ENCODE measurements around the gene SCAMP2.

Gene SCAMP2

DNA sequence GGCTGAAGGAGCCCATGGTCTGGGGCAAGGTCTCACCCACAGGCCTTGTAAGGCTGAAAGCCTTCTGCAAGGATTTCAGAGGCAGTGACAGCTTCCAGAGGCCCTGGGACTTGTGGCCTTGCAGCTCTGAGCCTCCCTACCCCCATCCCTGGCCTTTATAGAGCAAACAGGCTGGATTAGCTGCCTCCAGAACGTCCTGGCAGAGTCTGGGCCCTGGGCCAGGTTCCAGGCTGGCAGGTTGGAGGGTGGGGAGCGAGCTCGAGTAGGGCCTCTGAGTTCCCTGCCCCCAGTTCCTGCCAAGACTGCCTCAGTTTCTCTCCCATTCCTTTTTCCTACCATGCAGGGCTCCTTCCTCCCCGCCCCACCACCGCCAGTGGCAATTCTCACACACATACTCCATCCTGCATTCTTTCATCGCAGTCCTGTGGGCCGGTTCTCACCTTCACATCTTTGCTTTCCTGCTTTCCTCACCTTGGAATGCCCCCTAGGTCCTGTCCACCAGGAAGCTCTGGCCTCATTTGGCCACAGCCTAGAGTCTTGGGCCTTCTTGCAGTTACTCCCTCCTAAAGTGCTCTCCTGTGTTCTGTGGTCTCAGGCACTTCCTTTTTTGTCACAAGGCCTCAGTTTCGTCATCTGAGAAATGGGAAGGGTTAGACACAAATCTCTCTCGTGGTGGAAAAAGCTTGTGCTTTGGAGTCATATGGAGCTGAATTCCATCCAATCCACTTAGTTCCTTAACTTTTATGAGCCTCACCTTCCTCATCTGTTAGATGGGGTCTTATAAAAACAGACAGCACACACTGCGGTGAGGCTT, 57.8 kb downstream of the SCAMP2 start:
- in situ Hi-C loops (cut with HindIII; ENCODE audit: low pct_unique_long_range_greater_than_20kb, low sequenced_read_pairs) = no loop called here
- peak; percentile 65 to 93 for DNase-seq (ENCODE audit: low read depth in 1 of 2, low spot score in 1 of 2)
- no peak for TF ChIP-seq JUND (IDR thresholded peaks at IDR 0.05; ENCODE audit: low read depth)

DNA sequence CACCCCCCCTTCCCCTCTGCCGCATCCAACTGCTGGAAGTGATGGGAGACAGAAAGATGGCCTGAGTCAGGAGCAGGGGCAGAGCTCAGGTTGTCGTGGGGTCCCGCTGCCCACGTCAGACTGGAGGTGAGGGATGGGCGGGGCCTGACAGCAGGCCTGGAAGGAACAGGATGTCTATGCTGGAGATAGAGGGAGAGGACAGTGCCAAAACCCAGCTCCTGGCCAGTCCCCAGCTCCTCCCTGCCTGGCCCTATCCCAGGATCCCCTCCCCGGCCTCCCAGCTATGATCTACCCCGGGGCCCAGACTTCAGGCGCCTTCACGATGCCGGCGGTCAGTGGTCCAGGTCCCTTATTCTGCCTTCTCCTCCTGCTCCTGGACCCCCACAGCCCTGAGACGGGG, 60.6 kb downstream of the SCAMP2 start, which contains the start of gene LMAN1L:
Gene LMAN1L, plus strand, starts transcription at position 303 of the 400 bp plus-strand sequence. Its CDS starts 20 bp downstream, at position 323.
- no peak for TF ChIP-seq JUND (IDR thresholded peaks at IDR 0.05; ENCODE audit: low read depth)
- in situ Hi-C loops (cut with HindIII; ENCODE audit: low pct_unique_long_range_greater_than_20kb, low sequenced_read_pairs) = no loop called here
- no peak for DNase-seq (ENCODE audit: low read depth in 1 of 2, low spot score in 1 of 2)

DNA sequence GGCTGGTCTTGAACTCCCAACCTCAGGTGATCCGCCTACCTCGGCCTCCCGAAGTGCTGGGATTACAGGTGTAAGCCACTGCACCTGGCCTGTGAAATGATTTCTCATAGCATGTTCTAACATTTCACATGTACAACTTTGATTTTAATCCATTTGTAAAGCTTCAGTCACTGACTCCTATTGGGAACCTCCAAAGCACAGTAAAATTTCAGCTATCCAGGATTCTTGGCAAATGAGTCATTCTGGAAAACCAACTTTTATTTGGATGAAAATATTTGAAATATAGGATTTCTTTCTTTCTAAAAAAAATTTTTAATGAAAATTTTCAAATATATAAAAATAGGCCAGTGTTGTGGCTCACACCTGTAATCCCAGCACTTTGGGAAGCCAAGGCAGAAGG, 63.2 kb downstream of the SCAMP2 start:
- no peak for DNase-seq (ENCODE audit: low read depth in 1 of 2, low spot score in 1 of 2)
- in situ Hi-C loops (cut with HindIII; ENCODE audit: low pct_unique_long_range_greater_than_20kb, low sequenced_read_pairs) = no loop called here
- TF ChIP-seq JUND (IDR thresholded peaks at IDR 0.05; ENCODE audit: low read depth) = no peak

DNA sequence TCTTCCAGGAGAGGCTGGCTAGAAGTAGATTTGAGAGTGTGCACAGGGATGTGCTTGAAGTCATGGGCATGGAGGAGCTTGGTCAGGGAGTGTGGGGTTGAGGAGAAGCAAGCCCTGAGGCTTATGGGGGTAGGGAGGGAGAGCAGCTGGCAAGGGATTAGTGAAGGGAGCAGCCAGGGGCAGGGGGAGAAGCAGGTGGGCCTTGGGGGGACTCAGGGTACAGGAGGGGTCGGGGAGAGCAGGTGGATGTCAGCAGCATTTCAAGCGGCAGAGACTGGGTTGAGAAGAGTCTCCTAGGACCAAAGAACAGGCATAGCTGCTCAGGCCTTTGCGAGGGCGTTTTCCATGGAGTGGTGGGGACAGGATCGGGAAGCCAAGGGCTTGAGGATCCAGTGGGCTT, 63.9 kb downstream of the SCAMP2 start:
- DNase-seq (ENCODE audit: low read depth in 1 of 2, low spot score in 1 of 2) = no peak
- in situ Hi-C loops (cut with HindIII; ENCODE audit: low pct_unique_long_range_greater_than_20kb, low sequenced_read_pairs) = no loop called here
- no peak for TF ChIP-seq JUND (IDR thresholded peaks at IDR 0.05; ENCODE audit: low read depth)

DNA sequence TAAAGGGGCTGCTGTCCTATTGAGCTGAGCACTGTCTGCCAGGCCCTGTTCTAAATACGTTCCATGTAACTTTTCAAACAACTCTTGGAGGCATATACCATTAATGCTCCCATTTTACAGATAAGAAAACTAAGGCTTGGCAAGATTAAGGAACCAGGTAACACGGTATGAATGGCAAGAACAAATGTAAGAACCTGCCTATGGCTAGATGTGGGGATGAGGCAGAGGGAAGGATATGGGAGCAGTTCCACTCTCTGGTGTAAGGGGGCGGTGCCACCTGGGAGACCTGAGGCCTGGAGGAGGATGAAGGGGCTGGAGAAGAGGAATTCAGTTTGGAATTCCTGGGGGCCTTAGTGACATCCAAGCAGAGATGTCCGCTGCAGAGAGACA, 64.3 kb downstream of the SCAMP2 start:
- DNase-seq (ENCODE audit: low read depth in 1 of 2, low spot score in 1 of 2) = no peak
- TF ChIP-seq JUND (IDR thresholded peaks at IDR 0.05; ENCODE audit: low read depth) = no peak
- in situ Hi-C loops (cut with HindIII; ENCODE audit: low pct_unique_long_range_greater_than_20kb, low sequenced_read_pairs) = no loop called here

DNA sequence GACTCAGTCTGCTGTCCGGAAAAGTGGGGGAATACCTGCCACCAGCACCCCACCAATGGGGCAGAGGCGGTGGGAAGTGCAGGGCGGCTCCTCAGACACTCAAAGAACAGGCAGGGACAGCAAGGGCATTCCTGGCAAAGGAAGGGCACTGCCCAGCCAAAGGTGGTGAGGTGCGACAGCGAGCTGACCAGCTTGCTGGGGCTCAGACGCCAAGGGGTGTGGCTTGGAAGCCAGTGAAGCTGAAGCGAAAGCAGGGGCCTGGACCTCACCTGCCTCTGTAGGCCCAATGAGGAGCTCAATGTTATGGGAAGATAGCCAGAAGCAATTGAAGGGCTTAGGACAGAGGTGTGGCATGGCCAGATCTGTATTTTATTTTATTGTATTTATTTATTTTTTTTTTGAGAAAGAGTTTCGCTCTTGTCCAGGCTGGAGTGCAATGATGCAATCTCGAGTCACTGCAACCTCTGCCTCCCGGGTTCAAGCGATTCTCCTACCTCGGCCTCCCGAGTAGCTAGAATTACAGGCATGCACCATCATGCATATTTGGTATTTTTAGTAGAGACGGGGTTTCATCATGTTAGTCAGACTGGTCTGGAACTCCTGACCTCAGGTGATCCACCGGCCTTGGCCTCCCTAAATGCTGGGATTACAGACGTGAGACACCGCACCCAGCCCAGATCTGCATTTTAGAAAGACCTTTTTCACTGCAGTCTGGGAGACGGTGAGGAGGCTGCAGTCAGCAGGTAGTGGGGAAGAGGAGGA, 64.9 kb downstream of the SCAMP2 start:
- TF ChIP-seq JUND (IDR thresholded peaks at IDR 0.05; ENCODE audit: low read depth) = no peak
- in situ Hi-C loops (cut with HindIII; ENCODE audit: low pct_unique_long_range_greater_than_20kb, low sequenced_read_pairs) = no loop called here
- peak in 1 of 2 experiments; percentile 58 for DNase-seq (ENCODE audit: low read depth in 1 of 2, low spot score in 1 of 2)

DNA sequence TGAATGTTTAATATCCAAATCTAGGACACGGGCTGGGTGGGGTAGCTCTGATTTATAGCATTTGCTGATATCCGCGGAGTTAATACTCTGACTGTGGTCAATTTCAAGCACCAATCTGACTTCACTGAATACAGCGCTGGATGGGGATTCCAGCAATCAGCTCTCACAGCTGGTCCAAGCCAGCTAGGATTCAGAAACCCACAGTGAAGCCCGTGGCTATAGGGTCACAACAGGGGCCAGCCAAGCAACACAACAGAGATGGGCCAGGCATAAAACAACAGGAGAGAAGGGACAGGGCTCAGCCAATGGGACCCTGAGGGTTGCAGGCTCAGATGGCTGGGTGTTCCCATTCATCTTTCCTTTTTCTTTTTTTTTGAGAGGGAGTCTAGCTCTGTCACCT, 65.9 kb downstream of the SCAMP2 start:
- in situ Hi-C loops (cut with HindIII; ENCODE audit: low pct_unique_long_range_greater_than_20kb, low sequenced_read_pairs) = no loop called here
- DNase-seq (ENCODE audit: low read depth in 1 of 2, low spot score in 1 of 2) = no peak
- TF ChIP-seq JUND (IDR thresholded peaks at IDR 0.05; ENCODE audit: low read depth) = no peak

DNA sequence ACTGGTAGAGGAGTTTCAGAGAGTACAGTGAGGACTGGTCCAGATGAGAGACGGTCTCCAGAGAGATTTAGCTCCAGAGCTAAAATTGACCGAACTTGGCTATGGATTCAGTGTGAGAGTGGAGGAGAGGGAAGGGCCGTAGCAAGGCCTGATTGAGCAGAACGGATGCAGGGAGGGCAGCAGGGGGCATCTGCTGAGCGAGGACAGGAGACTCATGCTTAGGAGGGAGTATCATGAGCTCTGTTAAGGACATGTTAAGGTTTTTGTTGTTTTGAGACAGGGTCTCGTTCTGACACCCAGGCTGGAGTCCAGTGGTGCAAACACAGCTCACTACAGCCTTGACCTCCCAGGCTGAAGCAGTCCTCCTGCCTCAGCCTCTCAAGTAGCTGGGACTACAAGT, 68.2 kb downstream of the SCAMP2 start:
- TF ChIP-seq JUND (IDR thresholded peaks at IDR 0.05; ENCODE audit: low read depth) = no peak
- in situ Hi-C loops (cut with HindIII; ENCODE audit: low pct_unique_long_range_greater_than_20kb, low sequenced_read_pairs) = no loop called here
- DNase-seq (ENCODE audit: low read depth in 1 of 2, low spot score in 1 of 2) = no peak

DNA sequence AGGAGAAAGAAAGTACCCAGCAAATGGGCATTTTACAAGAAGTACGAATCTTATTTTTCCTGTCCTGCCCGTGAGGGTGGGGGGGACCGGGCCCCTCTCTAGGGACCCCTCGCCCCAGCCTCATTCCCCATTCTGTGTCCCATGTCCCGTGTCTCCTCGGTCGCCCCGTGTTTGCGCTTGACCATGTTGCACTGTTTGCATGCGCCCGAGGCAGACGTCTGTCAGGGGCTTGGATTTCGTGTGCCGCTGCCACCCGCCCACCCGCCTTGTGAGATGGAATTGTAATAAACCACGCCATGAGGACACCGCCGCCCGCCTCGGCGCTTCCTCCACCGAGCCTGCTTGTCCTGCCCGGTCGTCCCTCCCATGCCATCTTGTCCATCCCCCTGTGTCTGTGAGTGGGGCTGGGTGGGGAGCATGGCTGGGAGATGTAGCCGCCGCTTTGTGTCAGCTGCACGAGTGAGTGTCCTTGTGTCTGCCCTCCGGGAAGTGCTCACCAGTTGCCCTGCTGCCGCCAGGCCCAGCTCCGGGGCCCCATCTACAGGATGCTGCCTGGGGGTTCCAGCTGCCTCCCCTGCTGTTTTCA, 70.2 kb downstream of the SCAMP2 start:
- no peak for DNase-seq (ENCODE audit: low read depth in 1 of 2, low spot score in 1 of 2)
- no peak for TF ChIP-seq JUND (IDR thresholded peaks at IDR 0.05; ENCODE audit: low read depth)
- in situ Hi-C loops (cut with HindIII; ENCODE audit: low pct_unique_long_range_greater_than_20kb, low sequenced_read_pairs) = no loop called here

DNA sequence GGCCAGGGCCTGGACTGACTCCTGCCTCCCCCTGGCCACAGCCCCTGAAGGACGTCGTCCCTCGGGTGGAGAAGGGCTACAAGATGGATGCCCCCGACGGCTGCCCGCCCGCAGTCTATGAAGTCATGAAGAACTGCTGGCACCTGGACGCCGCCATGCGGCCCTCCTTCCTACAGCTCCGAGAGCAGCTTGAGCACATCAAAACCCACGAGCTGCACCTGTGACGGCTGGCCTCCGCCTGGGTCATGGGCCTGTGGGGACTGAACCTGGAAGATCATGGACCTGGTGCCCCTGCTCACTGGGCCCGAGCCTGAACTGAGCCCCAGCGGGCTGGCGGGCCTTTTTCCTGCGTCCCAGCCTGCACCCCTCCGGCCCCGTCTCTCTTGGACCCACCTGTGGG, 70.9 kb downstream of the SCAMP2 start:
- in situ Hi-C loops (cut with HindIII; ENCODE audit: low pct_unique_long_range_greater_than_20kb, low sequenced_read_pairs) = no loop called here
- DNase-seq (ENCODE audit: low read depth in 1 of 2, low spot score in 1 of 2) = no peak
- no peak for TF ChIP-seq JUND (IDR thresholded peaks at IDR 0.05; ENCODE audit: low read depth)

DNA sequence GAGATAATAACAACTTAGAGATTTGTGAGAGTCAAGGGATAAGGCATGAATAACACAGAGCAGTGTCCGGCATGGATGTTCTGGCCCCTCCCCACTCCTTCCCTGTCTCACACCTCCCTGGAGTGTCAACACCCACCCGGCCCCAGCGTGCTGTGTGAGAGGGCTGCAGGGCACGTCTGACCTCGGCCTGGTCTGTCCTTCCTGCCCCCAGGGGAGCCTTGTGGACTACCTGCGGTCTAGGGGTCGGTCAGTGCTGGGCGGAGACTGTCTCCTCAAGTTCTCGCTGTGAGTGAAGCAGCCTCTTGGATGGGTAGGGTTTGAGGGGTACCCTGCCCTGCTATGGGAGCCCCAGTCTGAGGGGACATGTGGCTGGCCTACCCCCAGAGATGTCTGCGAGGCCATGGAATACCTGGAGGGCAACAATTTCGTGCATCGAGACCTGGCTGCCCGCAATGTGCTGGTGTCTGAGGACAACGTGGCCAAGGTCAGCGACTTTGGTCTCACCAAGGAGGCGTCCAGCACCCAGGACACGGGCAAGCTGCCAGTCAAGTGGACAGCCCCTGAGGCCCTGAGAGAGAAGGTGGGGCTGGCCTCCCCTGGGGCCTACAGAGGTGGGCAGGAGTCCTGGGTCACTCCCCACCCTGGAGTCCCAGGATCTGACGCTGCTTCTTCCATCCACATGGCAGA, 71.7 kb downstream of the SCAMP2 start:
- in situ Hi-C loops (cut with HindIII; ENCODE audit: low pct_unique_long_range_greater_than_20kb, low sequenced_read_pairs) = no loop called here
- no peak for TF ChIP-seq JUND (IDR thresholded peaks at IDR 0.05; ENCODE audit: low read depth)
- DNase-seq (ENCODE audit: low read depth in 1 of 2, low spot score in 1 of 2) = no peak

DNA sequence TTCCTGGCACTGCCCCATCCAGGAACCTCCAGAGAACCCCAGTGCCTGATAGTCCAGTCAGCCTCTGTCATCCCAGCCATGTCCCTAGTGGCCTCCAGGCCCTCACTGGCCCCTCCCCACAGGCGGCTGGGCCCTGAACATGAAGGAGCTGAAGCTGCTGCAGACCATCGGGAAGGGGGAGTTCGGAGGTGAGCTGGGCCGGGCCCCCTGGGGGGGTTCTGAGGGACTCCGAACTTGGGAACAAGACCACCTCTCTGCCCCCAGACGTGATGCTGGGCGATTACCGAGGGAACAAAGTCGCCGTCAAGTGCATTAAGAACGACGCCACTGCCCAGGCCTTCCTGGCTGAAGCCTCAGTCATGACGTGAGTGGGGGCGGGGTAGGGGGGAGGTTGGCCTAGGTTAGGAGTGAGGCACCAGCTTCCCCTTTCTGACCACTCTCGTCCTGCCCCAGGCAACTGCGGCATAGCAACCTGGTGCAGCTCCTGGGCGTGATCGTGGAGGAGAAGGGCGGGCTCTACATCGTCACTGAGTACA, 72.5 kb downstream of the SCAMP2 start:
- no peak for TF ChIP-seq JUND (IDR thresholded peaks at IDR 0.05; ENCODE audit: low read depth)
- in situ Hi-C loops (cut with HindIII; ENCODE audit: low pct_unique_long_range_greater_than_20kb, low sequenced_read_pairs) = no loop called here
- no peak for DNase-seq (ENCODE audit: low read depth in 1 of 2, low spot score in 1 of 2)
